Anterior cingulate cortex (tissue), 58 donors: Measurements from ENCODE around the gene ANKRD61.
A peak's percentile ranks its signal among the peaks of the same experiment; 100 is the strongest.
"Not testable (repeated sequence)": the region's sequence is repeated elsewhere in the genome, so short reads cannot be mapped to it uniquely, and the experiment has no call there.

Experiments
- DNase-seq, 58 donors: peaks; one replicate each; lab custom pipeline; 2025; lab: John Stamatoyannopoulos, UW

ANKRD61 gene

GRCh38 chr7:6030988-6031387 is at the start of gene ANKRD61:
Gene ANKRD61, plus strand, starts transcription at chr7:6031376. Its CDS starts 0 bp downstream, at chr7:6031376.
- no peak for DNase-seq

GRCh38 chr7:5987061-5987460 is 44.1 kb upstream of the ANKRD61 start:
- DNase-seq, result not testable (repeated sequence)

- DNase-seq, result peak in 13 of 58 donors; percentile 3 to 45 (median 12)
Measured at GRCh38 chr7:5997210-5997808, 33.9 kb upstream of the ANKRD61 start.

- DNase-seq, result no peak
Measured at GRCh38 chr7:6007386-6007785, 23.8 kb upstream of the ANKRD61 start.

GRCh38 chr7:6007835-6008590 is 23.2 kb upstream of the ANKRD61 start:
- not testable (repeated sequence) for DNase-seq

GRCh38 chr7:6008668-6009611 is 22.2 kb upstream of the ANKRD61 start, which contains the start of the genes AIMP2 and PMS2:
Gene AIMP2, plus strand, starts transcription at chr7:6009272. Its CDS starts 92 bp downstream, at chr7:6009364.
Gene PMS2, minus strand, starts transcription at chr7:6009049. Its CDS starts 30 bp downstream, at chr7:6009019.
- DNase-seq, result peak; percentile 79 to 99 (median 97)

GRCh38 chr7:6010370-6010769 is 20.8 kb upstream of the ANKRD61 start:
- not testable (repeated sequence) for DNase-seq

- no peak for DNase-seq
Measured at GRCh38 chr7:6011541-6011940, 19.6 kb upstream of the ANKRD61 start.

- DNase-seq, result no peak
Measured at GRCh38 chr7:6012355-6013104, 18.6 kb upstream of the ANKRD61 start.

GRCh38 chr7:6015917-6016652 is 15.1 kb upstream of the ANKRD61 start:
- peak in 23 of 58 donors; percentile 5 to 49 (median 12) for DNase-seq

- no peak for DNase-seq
Measured at GRCh38 chr7:6016653-6016966, 14.6 kb upstream of the ANKRD61 start.

GRCh38 chr7:6020371-6021286 is 10.5 kb upstream of the ANKRD61 start:
- DNase-seq, result no peak

GRCh38 chr7:6022707-6023106 is 8.5 kb upstream of the ANKRD61 start:
- DNase-seq, result no peak

- no peak for DNase-seq
Measured at GRCh38 chr7:6023974-6024435, 7.2 kb upstream of the ANKRD61 start.

- peak in 12 of 58 donors; percentile 3 to 40 (median 9) for DNase-seq
Measured at GRCh38 chr7:6026011-6026819, 5.0 kb upstream of the ANKRD61 start.

- DNase-seq, result no peak
Measured at GRCh38 chr7:6026820-6027311, 4.3 kb upstream of the ANKRD61 start.

- no peak for DNase-seq
Measured at GRCh38 chr7:6027806-6028365, 3.3 kb upstream of the ANKRD61 start.
